ENCODE measurements around the gene BAZ2B.

DNA sequence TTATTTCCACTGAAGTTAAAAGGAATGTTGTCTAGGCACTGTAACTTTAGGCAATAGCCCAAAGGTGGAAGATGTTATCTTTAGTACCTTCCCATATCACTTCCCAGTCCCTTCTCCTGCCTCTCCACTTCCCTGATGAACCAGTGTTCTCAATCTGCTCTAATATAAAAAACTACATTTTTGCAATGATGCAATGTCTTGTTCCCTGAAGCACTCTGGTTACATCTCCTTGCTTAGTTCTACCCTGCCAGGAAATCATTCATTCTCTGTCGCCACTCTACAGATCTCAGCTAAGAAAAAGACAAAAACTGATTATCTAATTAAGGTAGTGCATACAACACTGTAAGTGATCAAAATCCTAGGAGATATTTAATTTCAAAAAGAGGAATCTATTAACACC is 71.3 kb downstream of the BAZ2B start:
- TF ChIP-seq, protein P1, sequence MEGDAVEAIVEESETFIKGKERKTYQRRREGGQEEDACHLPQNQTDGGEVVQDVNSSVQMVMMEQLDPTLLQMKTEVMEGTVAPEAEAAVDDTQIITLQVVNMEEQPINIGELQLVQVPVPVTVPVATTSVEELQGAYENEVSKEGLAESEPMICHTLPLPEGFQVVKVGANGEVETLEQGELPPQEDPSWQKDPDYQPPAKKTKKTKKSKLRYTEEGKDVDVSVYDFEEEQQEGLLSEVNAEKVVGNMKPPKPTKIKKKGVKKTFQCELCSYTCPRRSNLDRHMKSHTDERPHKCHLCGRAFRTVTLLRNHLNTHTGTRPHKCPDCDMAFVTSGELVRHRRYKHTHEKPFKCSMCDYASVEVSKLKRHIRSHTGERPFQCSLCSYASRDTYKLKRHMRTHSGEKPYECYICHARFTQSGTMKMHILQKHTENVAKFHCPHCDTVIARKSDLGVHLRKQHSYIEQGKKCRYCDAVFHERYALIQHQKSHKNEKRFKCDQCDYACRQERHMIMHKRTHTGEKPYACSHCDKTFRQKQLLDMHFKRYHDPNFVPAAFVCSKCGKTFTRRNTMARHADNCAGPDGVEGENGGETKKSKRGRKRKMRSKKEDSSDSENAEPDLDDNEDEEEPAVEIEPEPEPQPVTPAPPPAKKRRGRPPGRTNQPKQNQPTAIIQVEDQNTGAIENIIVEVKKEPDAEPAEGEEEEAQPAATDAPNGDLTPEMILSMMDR (IDR thresholded peaks at IDR 0.05; ENCODE audit: poor library complexity, severe bottlenecking): no peak
- no peak for TF ChIP-seq POLR2AphosphoS5 (IDR thresholded peaks at IDR 0.05)
